OCI-M1 (cell line): ENCODE results near the gene ATAD3C.
A peak's percentile ranks its signal among the peaks of the same experiment; 100 is the strongest.
"Not testable (repeated sequence)": the region's sequence is repeated elsewhere in the genome, so short reads cannot be mapped to it uniquely, and the experiment has no call there.

ENCODE experiments used
- DNase-seq: peaks from one replicate; lab custom pipeline; 2025; lab: John Stamatoyannopoulos, UW

Gene ATAD3C

DNA sequence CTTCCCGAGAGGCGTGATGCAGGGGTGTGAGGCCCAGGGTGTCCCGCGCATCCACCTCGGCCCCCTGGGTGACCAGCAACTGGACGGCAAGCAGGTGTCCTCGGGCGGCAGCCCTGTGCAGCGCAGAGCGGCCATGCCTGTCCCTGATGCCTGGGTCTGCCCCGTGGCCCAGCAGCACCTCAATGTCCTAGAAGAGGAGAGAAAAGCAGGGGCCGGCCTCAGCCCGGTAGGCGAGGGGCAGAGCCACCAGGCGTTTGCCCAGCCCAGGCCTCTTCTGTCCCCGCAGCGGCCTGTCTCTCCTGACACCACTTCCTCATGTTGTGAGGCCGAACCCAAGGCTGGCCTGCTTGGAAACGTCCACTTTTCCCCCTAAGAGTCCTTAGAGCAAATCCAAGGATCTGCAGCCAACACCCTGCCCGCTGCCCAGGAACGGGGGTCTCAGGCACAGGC, 30.1 kb upstream of the ATAD3C start:
- DNase-seq, result no peak

DNA sequence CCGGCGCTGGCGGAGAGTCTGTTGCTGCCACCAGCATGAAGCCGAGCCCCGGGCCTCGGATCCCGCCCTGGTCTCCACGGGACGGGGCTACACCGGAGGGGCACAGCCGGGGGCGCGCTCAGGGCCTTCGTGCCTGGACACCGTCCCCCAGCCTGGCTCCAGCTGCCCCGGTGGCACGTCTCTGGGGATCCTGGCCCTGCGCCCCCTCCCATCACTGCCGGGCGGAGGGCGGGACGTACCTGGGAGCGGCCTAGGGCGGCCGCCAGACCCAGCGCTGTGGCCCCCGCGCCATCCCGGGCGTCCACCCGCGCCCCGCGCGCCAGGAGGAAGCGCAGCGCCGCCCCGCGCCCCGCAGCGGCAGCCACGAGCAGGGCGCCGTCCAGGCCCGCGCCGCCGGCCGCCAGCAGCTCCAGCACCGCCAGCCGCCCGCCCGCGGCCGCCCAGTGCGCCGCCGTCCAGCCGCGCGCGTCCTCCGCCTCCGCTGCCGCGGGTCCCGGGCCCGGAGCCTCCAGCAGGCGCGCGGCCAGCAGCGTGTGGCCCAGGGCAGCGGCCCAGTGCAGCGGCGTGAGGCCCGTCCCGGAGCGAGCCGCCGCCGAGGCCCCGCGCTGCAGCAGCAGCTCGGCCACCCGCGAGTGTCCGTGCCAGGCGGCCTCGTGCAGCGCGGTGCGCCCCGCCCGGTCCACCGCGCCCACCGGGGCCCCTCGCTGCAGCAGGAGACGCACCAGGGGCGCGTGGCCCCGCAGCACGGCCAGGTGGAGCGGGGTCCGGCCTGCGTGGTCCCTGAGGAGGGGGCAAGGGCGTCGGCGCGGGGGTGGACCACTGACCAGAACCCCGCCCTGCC, 29.5 kb upstream of the ATAD3C start:
- no peak for DNase-seq

DNA sequence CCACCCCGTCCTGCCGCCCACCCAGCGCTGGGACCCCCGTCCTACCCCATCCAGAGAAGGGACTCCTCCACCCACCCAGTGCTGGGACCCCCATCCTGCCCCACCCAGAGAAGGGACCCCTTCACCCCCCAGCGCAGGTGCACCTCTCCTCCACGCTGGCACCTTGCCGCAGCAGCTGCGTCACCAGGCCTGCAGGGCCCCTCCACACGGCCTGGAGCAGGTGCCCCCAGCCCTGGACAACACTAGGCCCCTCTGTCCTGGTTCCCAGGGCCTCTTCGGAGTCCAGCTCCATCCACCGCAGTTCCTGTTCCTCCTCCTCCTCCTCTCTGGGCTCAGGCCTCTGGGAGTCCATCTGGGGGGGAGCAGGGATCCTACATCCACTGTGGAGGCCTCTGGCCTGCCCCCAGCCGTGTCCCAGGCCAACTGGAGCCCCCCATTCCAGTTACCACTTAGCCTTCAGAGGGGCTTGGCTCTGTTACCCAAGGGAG, 28.8 kb upstream of the ATAD3C start:
- no peak for DNase-seq

DNA sequence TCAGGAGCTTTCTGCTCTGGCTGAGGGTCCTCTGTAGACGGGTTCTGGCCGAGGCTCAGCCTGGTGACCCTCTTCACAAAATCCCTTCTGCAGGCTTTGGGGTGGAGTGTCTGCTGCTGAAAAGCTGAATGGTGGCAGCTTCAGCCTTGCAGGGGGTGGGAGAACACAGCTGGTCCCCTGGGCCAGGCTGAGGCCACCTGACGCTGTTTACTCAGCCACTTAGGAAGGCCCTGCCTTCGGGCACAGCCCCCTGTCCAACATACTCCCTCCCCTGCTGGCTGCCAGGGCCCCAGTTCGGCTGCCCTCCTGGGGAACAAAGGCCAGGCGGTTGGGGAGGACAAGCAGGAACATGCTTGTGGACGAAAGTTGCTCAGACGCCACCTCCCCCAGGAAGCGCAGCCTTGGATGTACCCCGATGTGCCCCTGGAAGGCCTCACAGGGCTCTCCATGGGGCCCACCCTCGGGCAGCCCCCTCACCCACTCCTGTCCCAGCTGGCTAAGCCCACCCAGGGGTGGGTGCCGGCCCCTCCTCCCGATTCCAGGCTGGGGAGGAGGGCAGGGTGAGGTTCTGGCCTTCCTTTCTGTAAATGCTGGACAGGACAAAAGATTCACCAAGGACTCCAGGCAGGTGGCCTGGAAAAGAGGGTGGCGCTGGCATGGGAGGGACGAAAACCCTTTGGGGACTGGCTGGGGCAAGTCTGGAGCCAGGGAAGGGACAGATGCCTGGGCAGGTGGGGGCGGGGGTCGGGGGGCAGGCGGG, 28.2 kb upstream of the ATAD3C start, which contains the start of gene ANKRD65:
TSS of gene ANKRD65 (minus strand) at position 130 of the 760 bp plus-strand sequence. CDS start 271 bp downstream, outside the sequence.
- DNase-seq, result no peak

DNA sequence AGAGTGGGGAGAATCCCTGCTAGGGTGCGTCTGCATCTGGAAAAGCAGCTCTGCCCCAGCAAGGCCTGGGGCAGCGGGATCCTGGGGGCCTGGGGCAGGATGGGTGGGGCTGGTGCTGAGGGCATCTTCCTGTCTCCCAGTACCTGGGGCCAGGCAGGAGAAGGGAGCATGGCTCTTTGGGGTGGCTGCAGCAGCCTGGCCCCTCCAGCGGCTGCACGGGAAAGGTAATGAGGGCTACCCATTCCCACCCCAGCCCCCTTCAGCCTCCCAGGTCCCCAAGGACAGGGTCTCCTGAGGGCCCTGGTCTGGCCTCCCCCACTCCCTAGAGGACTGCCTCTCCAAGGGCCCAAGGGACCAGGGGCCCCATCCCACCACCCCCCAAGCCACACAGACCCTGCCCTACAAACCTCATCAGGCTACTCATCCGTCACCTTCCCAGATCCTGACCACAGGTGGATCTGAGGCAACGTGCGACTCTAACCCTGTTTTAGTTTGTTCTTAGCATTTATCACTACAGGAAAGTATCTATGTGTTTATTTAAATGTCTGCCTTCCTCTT, 27.5 kb upstream of the ATAD3C start:
- no peak for DNase-seq

DNA sequence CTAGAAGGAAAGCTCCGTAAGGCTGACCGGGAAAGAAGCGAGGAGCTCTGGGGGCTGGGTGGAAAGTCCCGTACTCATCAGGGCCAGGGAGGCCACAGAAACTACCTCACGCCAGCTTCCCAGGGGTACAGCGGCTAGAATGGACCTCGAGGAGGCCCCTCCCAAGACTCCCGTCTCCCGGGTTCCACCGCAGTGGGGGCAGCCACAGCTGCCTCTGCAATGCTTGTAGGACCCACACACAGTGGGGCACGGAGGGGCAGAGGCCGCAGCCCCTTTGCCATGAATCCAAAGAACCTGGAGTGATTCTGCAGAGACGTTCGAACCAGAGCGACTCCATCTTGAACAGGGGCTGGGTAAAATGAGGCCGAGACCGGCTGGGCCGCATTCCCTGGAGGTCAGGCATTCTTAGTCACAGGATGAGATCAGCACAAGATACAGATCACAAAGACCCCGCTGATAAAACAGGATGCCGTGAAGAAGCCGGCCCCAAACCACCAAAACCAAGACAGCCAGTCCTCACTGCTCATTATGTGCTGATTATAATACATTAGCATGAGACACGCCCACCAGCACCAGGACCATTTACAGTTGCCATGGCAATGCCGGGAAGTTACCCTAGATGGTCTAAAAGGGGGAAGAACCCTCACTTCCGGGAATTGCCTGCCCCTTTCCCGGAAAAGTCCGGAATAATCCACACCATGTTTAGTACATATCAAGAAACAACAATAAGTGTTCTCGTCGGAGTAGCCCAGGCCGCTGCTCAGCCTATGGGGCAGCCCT, 26.8 kb upstream of the ATAD3C start:
- peak; percentile 69 for DNase-seq

DNA sequence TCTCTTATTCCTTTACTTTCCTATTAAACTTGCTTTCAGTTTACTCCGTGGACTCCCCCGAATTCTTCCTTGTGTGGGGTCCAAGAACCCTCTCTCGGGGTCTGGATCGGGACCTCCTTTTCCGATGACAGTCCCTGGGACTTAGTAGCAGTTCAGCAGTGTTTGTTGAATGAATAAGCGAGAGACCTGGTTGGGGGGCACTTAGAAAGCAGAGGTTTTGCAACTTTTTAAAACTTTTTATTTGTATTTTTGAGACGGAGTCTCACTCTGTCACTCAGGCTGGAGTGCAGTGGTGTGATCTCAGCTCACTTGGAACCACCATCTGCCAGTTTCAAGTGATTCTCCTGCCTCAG, 26.3 kb upstream of the ATAD3C start:
- no peak for DNase-seq

DNA sequence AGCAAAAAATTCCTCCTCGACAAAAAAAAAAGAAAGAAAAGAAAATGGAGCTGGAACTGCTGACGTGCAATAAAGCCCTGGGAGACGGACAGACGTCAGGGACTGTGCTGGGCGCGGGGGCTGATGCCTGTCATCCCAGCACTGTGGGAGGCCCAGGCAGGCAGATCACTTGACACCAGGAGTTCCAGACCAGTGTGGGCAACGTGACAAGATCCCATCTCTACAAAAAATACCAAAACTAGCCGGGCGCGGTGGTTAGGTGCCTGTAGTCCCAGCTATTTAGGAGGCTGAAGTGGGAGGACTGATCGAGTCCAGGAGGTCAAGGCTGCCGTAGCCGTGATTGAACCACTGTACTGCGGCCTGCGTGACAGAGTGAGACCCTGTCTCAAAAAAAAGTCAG, 24.8 kb upstream of the ATAD3C start:
- DNase-seq, result no peak

DNA sequence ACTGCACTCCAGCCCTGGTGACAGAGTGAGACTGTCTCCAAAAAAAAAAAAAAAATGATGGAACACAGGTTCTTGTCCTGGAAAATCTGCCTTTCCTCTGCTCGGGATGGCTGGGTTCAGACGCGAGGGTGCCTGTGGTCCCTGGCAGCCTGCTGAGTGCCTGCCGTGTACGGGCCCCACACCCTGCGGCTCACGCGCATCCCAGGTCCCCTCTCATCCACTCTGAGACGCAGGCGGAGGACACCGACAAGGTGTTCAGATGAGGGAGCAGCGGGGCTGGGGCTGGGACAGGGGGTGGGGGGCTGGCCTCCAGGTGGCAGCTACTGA, 24.1 kb upstream of the ATAD3C start:
- DNase-seq, result no peak

DNA sequence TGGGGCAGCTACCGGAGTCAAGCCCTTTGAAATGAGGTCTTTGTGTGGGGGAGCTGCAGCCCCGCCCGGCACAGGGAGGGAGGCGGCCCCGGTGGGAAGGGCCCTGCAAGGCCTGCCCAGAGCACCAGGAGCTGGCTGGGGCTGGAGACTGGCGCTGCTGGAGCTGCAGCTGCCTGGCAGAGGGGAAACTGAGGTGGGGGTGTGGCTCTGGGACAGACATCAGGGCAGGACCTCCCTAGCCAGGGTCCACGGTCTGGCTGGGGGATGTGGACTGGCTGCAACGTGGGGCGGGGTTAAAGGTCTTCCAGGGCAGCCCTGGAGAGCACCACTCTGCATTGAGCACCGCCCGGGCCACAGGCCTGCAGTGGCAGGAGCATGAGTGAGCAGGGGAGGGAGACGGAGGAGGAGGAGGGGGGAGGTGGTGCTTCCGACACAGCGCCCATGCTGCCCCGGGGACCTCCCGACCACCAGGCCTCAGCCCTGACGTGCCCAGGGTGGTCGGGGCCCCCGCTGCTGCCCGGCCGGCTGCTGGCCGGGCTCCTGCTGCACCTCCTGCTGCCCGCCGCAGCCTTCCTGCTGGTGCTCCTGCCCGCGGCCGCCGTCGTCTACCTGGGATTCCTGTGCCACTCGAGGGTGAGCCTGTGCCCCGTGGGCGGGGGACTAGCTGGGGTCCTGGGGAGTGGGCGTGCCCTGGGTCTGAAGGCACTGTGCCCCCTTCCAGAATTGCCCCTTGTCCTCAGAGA, 23.6 kb upstream of the ATAD3C start:
- DNase-seq, result no peak

DNA sequence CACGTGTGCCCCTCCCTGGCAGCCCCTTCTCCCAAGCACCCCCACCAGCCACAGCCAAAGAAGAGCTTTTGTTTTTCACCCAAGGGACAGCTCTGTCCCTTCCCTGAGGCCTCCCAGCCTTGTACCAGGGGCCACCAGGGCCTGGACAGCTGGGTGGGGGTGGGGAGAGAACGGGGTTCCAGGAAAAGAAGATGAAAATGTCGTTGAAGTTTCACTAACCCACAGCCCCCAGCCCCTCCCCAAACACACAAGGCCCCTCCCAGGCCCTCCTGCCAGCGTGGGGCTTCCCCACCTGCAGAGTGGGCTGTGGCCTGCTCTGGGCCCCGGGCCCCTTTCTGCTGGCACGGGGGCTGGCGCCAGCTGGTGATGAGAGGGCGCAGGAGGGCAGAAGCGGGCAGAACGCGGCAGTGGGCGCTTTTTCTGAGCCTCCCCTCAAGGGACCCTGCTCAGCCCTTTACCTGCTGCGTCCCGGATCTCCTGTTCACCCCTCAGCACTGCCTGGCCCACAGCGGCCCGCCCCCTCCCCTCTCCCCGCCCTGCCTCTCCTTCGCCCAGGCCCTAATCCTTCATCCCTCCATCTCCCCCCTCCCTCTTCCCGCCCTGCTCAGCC, 22.9 kb upstream of the ATAD3C start:
- no peak for DNase-seq

DNA sequence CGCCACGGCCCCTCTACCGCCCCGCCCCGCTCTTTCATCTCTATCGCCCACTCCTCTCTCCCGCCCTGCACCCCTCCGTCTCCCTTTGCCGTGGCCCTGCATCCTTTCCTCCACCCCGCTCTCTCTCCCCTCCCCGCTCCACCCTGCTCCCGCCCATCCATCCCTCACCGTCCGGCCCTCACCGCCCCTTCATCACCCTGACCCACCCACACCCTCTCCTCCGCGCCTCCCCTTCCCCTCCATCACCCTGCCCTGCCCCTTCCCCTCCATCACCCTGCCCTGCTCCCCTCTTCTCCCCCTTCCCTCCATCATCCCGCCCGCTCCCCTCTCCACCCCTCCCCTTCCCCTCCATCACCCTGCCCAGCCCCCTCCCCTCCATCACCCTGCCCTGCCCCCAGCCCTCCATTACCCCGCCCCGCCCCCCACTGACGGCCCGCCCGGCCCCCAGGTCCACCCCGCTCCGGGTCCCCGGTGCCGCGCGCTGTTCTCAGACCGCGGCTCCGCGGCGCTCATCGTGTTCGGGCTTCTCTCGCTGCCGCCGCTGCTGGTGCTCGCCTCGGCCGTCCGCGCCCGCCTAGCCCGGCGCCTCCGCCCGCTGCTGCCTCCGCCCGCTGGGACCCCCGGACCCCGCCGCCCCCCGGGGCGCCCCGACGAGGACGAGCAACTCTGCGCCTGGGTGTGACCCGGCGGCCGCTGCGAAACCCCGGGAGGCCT, 22.2 kb upstream of the ATAD3C start:
- no peak for DNase-seq

DNA sequence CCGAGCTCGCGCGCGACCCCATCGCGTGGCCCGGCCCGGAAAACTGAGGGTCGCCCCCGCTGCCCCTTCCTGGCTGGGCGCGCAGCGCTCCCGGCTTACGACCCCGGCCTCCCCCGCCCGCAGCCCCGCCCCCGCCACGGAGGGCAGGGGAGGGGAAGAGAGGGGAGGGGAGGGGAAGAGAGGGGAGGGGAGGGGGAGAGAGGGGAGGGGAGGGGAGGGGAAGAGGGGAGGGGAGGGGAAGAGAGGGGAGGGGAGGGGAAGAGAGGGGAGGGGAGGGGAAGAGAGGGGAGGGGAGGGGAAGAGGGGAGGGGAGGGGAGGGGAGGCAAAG, 21.7 kb upstream of the ATAD3C start:
- DNase-seq, result no peak

DNA sequence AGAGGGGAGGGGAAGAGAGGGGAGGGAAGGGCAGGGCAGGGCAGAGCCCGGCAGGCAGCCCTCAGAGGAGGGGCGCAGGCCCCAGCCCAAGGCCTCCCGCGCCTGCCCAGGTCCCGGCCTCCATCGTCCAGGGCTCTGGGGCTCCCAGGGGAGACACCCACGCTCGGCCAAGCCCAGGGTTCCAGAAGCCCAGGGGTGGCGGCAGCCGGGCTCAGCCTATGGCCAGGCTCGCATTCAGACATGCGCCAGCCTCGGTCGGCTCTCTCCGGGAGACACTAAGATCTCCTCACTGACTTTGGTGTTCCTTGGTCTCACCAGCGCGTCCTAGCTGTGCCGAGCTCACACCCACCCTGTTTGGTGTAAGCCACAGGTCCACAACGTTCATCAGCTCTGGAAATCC, 21.3 kb upstream of the ATAD3C start:
- DNase-seq, result no peak

DNA sequence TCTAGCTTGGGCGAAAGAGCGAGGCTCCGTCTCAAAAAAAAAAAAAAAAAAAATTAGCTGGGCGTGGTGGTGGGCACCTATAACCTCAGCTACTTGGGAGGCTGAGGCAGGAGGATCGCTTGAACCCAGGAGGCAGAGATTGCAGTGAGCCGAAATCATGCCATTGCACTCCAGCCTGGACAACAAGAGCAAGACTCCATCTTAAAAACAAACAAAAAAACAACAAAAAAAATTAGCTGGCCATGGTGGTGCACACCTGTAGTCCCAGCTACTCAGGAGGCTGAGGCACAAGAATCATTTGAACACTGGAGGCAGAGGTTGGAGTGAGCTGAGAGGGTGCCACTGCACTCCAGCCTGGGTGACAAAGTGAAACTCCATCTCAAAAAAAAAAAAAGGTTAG, 20.5 kb upstream of the ATAD3C start:
- DNase-seq, result not testable (repeated sequence)

DNA sequence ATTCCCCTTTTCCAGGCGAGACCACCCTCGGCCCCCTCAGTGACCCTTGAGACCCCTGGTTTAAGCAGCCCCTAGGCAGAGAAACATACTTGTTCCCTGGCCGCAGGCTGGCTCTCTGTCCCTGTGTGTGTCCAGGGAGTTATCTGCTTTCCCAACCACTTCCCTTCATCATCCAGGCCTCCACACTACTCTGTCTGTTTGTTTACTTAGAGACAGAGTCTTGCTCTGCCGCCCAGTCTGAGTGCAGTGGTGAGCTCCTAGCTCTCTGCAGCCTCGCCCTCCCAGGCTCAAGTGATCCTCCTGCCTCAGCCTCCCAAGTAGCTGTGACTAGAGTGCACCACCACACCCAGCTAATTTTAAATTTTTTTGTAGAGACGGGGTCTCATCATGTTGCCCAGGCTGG, 19.8 kb upstream of the ATAD3C start:
- DNase-seq, result no peak

DNA sequence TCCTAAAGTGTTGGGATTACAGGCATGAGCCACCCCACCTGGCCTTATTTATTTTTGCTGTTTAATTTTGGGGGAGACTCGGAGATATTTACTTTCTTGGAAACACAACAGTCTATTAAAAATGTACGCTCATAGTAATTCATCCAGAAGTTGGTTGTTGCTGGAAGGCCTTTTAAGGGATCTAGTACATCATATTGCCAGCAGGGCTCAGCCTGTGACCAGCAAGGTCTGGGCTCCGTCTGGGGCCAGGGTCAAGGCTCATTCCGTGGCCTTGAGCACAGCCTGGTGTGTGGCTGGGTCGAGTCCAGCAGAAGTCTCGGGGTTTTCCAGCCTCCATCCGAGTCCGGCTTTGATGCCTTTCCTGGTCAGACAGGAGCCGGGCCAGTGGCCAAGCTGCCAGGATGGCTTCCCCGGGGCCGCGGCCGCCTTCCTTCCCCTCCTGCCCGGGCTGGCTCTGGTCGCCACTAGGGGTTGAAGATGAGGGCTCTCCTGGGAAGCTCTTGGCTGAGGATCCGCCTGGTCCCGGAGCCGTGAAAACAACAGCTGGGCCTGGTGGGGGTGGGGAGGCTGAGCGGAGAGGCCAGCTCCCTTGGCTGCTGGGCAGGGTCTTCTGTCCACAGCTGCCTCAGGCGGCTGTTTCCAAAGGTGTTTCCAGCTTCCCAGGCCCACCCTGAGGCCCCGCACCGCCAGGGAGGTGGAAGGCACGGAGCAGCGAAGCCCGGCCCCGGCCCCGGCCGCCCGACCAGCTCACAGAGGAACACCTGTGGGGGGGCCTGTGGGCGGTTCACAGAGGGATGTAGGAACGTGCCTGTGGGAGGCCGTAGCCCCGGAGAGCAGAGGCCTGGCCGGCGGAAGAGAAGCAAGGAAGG, 19.1 kb upstream of the ATAD3C start:
- no peak for DNase-seq

DNA sequence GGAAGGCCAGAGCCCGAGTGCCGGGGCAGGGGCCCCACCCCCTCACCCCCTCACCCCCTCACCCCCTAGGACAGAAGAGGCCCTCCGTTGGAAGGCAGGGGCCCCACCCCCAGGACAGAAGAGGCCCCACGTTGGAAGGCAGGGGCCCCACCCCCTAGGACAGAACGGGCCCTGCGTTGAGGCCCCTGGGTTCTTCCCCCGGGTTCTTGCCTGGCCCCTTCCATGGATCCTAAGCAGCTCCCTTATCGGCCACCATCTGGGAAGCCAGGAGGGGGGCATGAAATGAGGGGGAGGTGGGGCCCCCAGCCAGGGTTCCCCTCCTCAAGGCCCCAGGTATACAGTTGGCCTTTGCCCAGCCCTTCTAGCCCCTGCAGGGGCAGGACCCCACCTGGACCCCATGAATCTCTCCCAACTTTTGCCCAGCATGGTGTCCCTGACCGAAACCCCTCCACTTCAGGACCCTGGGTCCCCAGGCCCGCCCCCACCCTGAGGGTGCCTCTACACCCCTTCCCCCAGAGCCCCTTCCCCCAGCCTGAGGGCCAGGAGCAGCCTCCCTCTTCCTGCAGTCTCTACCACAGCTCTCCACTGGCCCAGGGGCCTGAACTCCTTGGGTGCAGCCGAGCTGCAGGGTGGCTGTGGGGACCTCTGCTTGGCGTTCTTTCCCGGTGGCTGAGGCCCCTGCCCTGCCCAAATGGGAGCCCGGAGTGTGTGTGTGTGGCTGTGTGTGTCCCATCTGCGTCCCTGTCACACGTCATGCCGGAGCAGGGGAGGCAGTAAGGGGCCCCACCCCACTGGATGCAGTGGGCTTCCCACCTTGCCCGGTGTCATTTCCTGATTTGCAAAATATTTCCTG, 18.3 kb upstream of the ATAD3C start:
- DNase-seq, result no peak

DNA sequence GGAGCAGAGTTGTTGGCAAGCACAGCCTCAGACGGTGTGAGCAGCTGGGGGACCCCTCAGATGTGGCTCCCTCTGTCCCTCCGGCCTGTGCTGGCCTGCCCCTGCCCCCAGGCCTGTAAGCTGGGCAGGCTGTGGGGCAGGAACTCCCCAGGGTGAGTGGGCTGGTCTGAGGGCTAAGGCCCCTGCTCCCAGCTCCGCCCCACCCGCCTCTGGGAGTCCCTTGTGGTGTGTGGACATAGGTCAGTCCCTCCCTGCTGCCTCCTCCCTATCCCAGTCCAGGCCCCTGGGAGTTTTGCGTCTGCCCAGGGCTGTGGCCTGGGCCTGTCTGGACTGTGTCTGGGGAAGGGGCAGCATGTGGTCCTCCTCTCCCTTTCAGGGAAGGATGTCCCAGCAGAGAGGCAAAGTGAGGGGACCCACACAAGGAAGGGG, 17.6 kb upstream of the ATAD3C start:
- no peak for DNase-seq
